ENCODE measurements around the gene SIX5. TPM values are rescaled to one million over a fixed set of nuclear protein-coding genes. Genes with fewer than 3 reads are reported as not detected.

Gene SIX5
- total and polyA plus RNA-seq, 9 of the 15 experiments (the other 6 are each of a cell fraction or from before 2014, with no cell fraction given) = 1.4 to 17.2 (median 7.4) TPM; not detected in 2

- no peak overlapping the region for H2AFZ ChIP-seq (ENCODE audit: low read depth, low read length)
- no peak overlapping the region for H3K4me2 ChIP-seq (ENCODE audit: insufficient read depth, low read length)
- no peak overlapping the region for H3K4me3 ChIP-seq
- H3K27me3 ChIP-seq (ENCODE audit: control insufficient read depth in 2 of 2, insufficient read depth in 2 of 2, low read length in 2 of 2) = no peaks in the 10 kb centered on the region
- peak in 1 of 4 experiments; percentile 33 for DNase-seq (ENCODE audit: extremely low read depth in 1 of 4, low spot score in 3 of 4)
- H3K4me1 ChIP-seq (replicated peaks in 1 of 2; ENCODE audit: control insufficient read depth in 2 of 2, insufficient read depth in 2 of 2, low read length in 2 of 2) = peaks cover 6 to 53% of the 10 kb centered on the region in 2 experiments
- H3K9ac ChIP-seq (ENCODE audit: insufficient read depth in 1 of 2, low read depth in 2 of 2, low read length in 2 of 2) = no peak overlapping the region
- ChIA-PET CTCF (ENCODE audit: low intra/inter-chr PET ratio) (no interaction called here), POLR2A (interaction anchor here (1.5 kb wide), 1 partner anchor 18 kb away, joined by 3 read pairs; the partner anchor contains the start of gene DMWD)
- H3K9me3 ChIP-seq (replicated peaks; ENCODE audit: control insufficient read depth, insufficient read depth, low read depth, low read length) = no peaks in the 10 kb centered on the region
- peaks cover 5% of the 10 kb centered on the region for H3K9me1 ChIP-seq (ENCODE audit: control insufficient read depth, insufficient read depth, low read length)
- no peak overlapping the region for H3K27ac ChIP-seq (ENCODE audit: extremely low read depth, low read depth, low read length)
- peak; percentile 29 for FAIRE-seq
- no peaks in the 10 kb centered on the region for H3K79me2 ChIP-seq (ENCODE audit: control insufficient read depth, insufficient read depth, low read length)
- no TSS peak for BruUV-seq (replicated peaks)
- H4K20me1 ChIP-seq (replicated peaks; ENCODE audit: control insufficient read depth, insufficient read depth, low read length) = peaks cover under 1% of the 10 kb centered on the region; the same call in 1 of the 2 replicates
- intact Hi-C loops (cut with micrococcal nuclease) = no loop called here
- no peak for ATAC-seq
- in situ Hi-C loops (cut with MboI) = no loop called here
- peaks cover 28% of the 10 kb centered on the region; the same call in 2 of the 3 replicates for H3K36me3 ChIP-seq (ENCODE audit: control insufficient read depth, insufficient read depth, low read length)
- 71% methylated on average over 8 of the region's 9 CpGs for WGBS (ENCODE audit: insufficient coverage, low coverage, missing lambda C conversion rate)
- TF ChIP-seq, protein P1, sequence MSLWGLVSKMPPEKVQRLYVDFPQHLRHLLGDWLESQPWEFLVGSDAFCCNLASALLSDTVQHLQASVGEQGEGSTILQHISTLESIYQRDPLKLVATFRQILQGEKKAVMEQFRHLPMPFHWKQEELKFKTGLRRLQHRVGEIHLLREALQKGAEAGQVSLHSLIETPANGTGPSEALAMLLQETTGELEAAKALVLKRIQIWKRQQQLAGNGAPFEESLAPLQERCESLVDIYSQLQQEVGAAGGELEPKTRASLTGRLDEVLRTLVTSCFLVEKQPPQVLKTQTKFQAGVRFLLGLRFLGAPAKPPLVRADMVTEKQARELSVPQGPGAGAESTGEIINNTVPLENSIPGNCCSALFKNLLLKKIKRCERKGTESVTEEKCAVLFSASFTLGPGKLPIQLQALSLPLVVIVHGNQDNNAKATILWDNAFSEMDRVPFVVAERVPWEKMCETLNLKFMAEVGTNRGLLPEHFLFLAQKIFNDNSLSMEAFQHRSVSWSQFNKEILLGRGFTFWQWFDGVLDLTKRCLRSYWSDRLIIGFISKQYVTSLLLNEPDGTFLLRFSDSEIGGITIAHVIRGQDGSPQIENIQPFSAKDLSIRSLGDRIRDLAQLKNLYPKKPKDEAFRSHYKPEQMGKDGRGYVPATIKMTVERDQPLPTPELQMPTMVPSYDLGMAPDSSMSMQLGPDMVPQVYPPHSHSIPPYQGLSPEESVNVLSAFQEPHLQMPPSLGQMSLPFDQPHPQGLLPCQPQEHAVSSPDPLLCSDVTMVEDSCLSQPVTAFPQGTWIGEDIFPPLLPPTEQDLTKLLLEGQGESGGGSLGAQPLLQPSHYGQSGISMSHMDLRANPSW (CRISPR knock-in tag; IDR thresholded peaks at IDR 0.05) = no peak
- no peak for TF ChIP-seq BRD4 (IDR thresholded peaks at IDR 0.05)
- TF ChIP-seq, protein P2, sequence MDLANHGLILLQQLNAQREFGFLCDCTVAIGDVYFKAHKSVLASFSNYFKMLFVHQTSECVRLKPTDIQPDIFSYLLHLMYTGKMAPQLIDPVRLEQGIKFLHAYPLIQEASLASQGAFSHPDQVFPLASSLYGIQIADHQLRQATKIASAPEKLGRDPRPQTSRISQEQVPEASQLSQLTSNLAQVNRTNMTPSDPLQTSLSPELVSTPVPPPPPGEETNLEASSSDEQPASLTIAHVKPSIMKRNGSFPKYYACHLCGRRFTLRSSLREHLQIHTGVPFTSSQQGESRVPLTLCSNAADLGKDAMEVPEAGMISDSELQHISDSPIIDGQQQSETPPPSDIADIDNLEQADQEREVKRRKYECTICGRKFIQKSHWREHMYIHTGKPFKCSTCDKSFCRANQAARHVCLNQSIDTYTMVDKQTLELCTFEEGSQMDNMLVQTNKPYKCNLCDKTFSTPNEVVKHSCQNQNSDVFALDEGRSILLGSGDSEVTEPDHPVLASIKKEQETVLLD (IDR thresholded peaks at IDR 0.05) = no peak
- no peak for TF ChIP-seq PRPF4 (IDR thresholded peaks at IDR 0.05; ENCODE audit: insufficient read depth, low read depth, low read length, poor library complexity, severe bottlenecking)
- no peak for TF ChIP-seq SNAPC5 (CRISPR knock-in tag; IDR thresholded peaks at IDR 0.05)
- TF ChIP-seq DNMT1 (IDR thresholded peaks at IDR 0.05) = no peak
- TF ChIP-seq CTCF (IDR thresholded peaks at IDR 0.05 in 2 of 3, conservative IDR thresholded peaks at IDR 0.05 in 1 of 3; ENCODE audit: insufficient read depth in 2 of 3, low read depth in 1 of 3, low read length in 3 of 3) = peak in 2 of 3 experiments; percentile 24 to 55; a peak in 3 of 6 replicates
- TF ChIP-seq, protein P3, sequence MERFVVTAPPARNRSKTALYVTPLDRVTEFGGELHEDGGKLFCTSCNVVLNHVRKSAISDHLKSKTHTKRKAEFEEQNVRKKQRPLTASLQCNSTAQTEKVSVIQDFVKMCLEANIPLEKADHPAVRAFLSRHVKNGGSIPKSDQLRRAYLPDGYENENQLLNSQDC (CRISPR knock-in tag; IDR thresholded peaks at IDR 0.05) = no peak
- no peak for TF ChIP-seq ZNF444 (CRISPR knock-in tag; IDR thresholded peaks at IDR 0.05)
- TF ChIP-seq, protein P4, sequence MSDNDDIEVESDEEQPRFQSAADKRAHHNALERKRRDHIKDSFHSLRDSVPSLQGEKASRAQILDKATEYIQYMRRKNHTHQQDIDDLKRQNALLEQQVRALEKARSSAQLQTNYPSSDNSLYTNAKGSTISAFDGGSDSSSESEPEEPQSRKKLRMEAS (CRISPR knock-in tag; IDR thresholded peaks at IDR 0.05) = peak; percentile 67; the same call in 1 of the 2 replicates
- no peak for TF ChIP-seq EP300 (IDR thresholded peaks at IDR 0.05; ENCODE audit: low read length)
Observed at GRCh38 chr19:45774765-45775164, 5.7 kb upstream of the SIX5 start.
